Muscle layer of colon (tissue), 2 donors: ENCODE measurements around the gene WDR11.

Experiments
- H3K27ac ChIP-seq: one replicate; pipeline ENCODE4 v1.7.0; 2013; ENCODE audit warnings: low read depth, mild to moderate bottlenecking, low read length, moderate library complexity
- H3K27me3 ChIP-seq, 2 donors: one replicate each; pipeline ENCODE4 v1.7.0; 2013; ENCODE audit warnings: low read length in 2 of 2, mild to moderate bottlenecking in 2 of 2; ENCODE audit not compliant: insufficient read depth in 2 of 2, control insufficient read depth in 1 of 2
- H3K36me3 ChIP-seq: one replicate; pipeline ENCODE4 v1.7.0; 2013; ENCODE audit warnings: mild to moderate bottlenecking, low read length; ENCODE audit not compliant: insufficient read depth
- H3K4me1 ChIP-seq: one replicate; pipeline ENCODE4 v1.7.0; 2013; ENCODE audit warnings: mild to moderate bottlenecking, low read length; ENCODE audit not compliant: insufficient read depth
- H3K4me3 ChIP-seq, 2 donors: one replicate each; pipeline ENCODE4 v1.7.0; 2013; ENCODE audit warnings: low read length in 2 of 2, low read depth in 1 of 2, mild to moderate bottlenecking in 1 of 2, moderate library complexity in 1 of 2
- H3K9ac ChIP-seq: one replicate; pipeline ENCODE4 v1.7.0; 2013; ENCODE audit warnings: low read length
- H3K9me3 ChIP-seq: one replicate; pipeline ENCODE4 v1.7.0; 2013; ENCODE audit warnings: mild to moderate bottlenecking, low read length
- donor health status: abdominal sarcoma.
- donor health status: Adenocarcinoma of cecum.

The WDR11 gene

GRCh38 chr10:120929166-120929565 is 78.0 kb downstream of the WDR11 start:
- Histone ChIP-seq H3K36me3 (no peaks in the 10 kb centered on the region), H3K9ac (no peak overlapping the region), H3K4me3 (no peak overlapping the region), H3K4me1 (no peaks in the 10 kb centered on the region), H3K27me3 (no peaks in the 10 kb centered on the region), H3K9me3 (no peaks in the 10 kb centered on the region), H3K27ac (no peak overlapping the region)

DNA sequence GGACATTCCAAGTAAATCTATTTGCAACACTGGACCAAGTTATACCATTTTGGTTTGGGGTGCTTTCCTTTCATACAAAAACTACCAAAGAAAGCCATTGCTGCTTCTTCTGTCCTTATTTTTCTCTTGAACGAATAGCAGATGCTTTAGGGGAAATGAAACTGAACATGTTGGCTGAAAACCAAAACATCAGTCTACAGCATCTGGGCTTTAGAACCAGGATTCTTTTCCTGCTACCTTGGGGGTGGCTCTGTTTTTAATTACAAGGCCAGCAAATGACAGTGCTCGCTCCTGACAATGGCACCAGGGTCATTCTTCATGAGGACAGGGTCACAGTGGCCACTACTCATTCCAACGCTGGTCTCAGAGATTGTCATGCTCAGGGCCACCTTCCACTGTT is 80.3 kb downstream of the WDR11 start:
- Histone ChIP-seq H3K27ac (no peak overlapping the region), H3K36me3 (no peaks in the 10 kb centered on the region), H3K4me3 (no peak overlapping the region), H3K27me3 (no peaks in the 10 kb centered on the region), H3K9me3 (no peaks in the 10 kb centered on the region), H3K4me1 (no peaks in the 10 kb centered on the region), H3K9ac (no peak overlapping the region)

- Histone ChIP-seq H3K36me3 (no peaks in the 10 kb centered on the region), H3K27me3 (no peaks in the 10 kb centered on the region), H3K4me1 (no peaks in the 10 kb centered on the region), H3K27ac (no peak overlapping the region), H3K9me3 (no peaks in the 10 kb centered on the region), H3K4me3 (no peak overlapping the region), H3K9ac (no peak overlapping the region)
Measured at GRCh38 chr10:120931999-120932398, 80.8 kb downstream of the WDR11 start.

- H3K36me3 ChIP-seq: no peaks in the 10 kb centered on the region
- H3K4me1 ChIP-seq: no peaks in the 10 kb centered on the region
- no peaks in the 10 kb centered on the region for H3K27me3 ChIP-seq
- no peaks in the 10 kb centered on the region for H3K9me3 ChIP-seq
- no peak overlapping the region for H3K9ac ChIP-seq
- H3K27ac ChIP-seq: no peak overlapping the region
- H3K4me3 ChIP-seq: no peak overlapping the region
Measured at GRCh38 chr10:120938822-120939221, 87.7 kb downstream of the WDR11 start.

DNA sequence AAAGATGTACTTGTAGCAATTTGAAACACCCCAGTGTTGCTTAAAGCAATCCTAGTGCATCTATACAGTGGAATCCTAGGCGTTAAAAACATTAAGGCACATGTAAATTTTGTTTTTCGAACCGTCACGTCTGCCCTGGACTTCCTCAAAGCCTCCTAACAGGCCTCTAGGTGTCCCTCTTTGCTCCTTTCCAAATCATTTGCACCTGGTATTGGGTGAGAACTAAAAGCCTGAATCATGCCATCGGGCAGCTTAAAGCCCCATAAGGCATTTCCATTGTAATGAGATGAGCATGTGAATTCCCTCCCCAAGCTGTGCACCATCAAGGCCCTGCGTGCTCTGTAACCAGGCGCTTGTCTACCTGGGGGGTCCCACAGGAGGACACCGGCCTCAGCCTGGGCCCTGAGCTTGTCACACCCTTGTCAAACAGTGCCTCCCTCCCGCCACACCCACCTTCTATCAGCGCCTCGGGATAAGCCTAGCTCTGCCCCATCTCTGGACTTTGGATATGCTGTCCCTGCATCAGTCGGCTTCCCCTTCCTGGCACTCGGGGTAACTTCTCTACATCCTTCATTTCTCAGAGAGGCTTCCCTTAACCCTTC is 89.2 kb downstream of the WDR11 start:
- Histone ChIP-seq H3K27ac (no peak overlapping the region), H3K27me3 (no peaks in the 10 kb centered on the region), H3K4me3 (no peak overlapping the region), H3K36me3 (no peaks in the 10 kb centered on the region), H3K9me3 (no peaks in the 10 kb centered on the region), H3K9ac (no peak overlapping the region), H3K4me1 (peaks cover under 1% of the 10 kb centered on the region)

DNA sequence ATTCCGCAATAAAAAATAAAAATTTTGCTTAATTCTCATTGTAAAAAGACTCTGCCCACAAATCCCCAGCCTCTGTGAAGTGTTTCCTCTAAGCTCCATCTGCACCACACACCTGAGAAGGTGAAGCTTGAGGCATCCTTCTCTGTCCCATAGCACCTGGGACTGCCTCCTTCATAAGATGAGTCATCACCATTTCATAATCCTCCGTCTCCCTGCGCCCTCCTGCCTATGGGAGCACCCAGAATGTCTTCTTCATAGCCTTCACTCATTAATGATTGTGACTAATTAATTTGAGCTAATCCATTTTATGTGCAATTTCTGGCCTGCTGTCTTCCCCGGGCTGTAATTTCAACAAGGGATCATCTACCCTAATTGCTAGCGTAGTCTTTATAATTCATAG is 90.3 kb downstream of the WDR11 start:
- H3K9me3 ChIP-seq: no peaks in the 10 kb centered on the region
- no peak overlapping the region for H3K4me3 ChIP-seq
- H3K9ac ChIP-seq: no peak overlapping the region
- H3K27ac ChIP-seq: no peak overlapping the region
- no peaks in the 10 kb centered on the region for H3K36me3 ChIP-seq
- peaks cover 9% of the 10 kb centered on the region for H3K4me1 ChIP-seq
- H3K27me3 ChIP-seq: no peaks in the 10 kb centered on the region

GRCh38 chr10:120942806-120943413 is 91.7 kb downstream of the WDR11 start:
- H3K27ac ChIP-seq: no peak overlapping the region
- peak overlapping the region; percentile 29 for H3K9ac ChIP-seq
- no peaks in the 10 kb centered on the region for H3K27me3 ChIP-seq
- H3K4me3 ChIP-seq: no peak overlapping the region
- H3K4me1 ChIP-seq: peaks cover 12% of the 10 kb centered on the region
- H3K36me3 ChIP-seq: no peaks in the 10 kb centered on the region
- no peaks in the 10 kb centered on the region for H3K9me3 ChIP-seq

DNA sequence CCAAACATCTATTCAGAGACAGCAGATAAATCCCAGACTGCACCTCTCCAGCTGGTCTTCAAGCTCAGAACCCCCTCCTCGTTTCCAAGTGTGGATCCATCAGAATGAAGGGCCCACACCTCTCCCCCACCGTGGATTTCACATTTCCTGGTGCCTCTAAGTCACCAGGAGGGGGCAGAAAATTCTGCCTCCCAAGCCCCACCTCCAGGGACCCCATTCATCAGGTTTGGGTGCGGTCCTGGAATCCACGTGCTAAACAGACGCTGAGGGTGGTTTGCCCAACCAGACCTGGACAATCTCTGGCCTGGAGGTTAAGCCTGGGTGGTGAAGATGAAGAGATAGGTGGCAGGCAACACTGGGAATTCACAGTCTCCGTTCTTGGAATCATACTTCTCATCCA is 92.4 kb downstream of the WDR11 start:
- no peak overlapping the region for H3K4me3 ChIP-seq
- H3K9me3 ChIP-seq: no peaks in the 10 kb centered on the region
- no peaks in the 10 kb centered on the region for H3K36me3 ChIP-seq
- no peaks in the 10 kb centered on the region for H3K27me3 ChIP-seq
- no peak overlapping the region for H3K9ac ChIP-seq
- peaks cover 12% of the 10 kb centered on the region for H3K4me1 ChIP-seq
- no peak overlapping the region for H3K27ac ChIP-seq

DNA sequence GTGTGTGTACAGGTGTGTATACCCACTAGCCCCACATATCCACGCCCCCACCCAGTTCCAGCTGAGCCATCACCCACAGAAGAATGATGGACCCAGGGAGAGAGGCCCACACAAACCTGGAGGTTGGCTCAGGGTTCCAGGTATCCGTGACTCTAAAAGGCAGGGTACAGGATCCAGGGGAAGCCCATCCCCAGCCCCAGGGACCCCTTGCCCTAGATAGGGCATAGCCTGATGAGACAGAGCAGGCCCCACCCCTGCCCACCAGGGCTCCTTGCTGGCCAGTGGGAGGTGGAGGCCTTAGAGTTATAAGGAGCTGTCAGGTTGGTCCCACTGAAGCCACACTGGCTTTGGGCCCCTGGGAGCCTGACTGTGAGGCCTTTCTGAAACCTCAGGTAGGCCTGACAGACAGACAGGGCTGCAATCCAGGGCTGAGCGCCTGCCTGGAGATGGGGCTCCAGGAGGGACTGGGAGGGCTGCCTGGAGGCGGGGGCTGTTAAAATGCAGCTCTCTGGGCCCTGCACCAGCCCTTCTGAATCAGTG is 93.5 kb downstream of the WDR11 start:
- Histone ChIP-seq H3K9ac (no peak overlapping the region), H3K27me3 (peaks cover 3 to 8% of the 10 kb centered on the region in 2 donors), H3K4me3 (no peak overlapping the region), H3K27ac (no peak overlapping the region), H3K9me3 (no peaks in the 10 kb centered on the region), H3K36me3 (no peaks in the 10 kb centered on the region), H3K4me1 (peaks cover 19% of the 10 kb centered on the region)

GRCh38 chr10:120945182-120945581 is 94.0 kb downstream of the WDR11 start:
- no peak overlapping the region for H3K9ac ChIP-seq
- H3K36me3 ChIP-seq: no peaks in the 10 kb centered on the region
- H3K27ac ChIP-seq: peak overlapping the region; percentile 29
- H3K4me1 ChIP-seq: peaks cover 21% of the 10 kb centered on the region
- H3K9me3 ChIP-seq: no peaks in the 10 kb centered on the region
- H3K27me3 ChIP-seq: peaks cover 3 to 11% of the 10 kb centered on the region in 2 donors
- no peak overlapping the region for H3K4me3 ChIP-seq

- Histone ChIP-seq H3K27ac (peak overlapping the region; percentile 29), H3K36me3 (no peaks in the 10 kb centered on the region), H3K9me3 (no peaks in the 10 kb centered on the region), H3K4me1 (peaks cover 21% of the 10 kb centered on the region), H3K27me3 (peaks cover 3 to 13% of the 10 kb centered on the region in 2 donors), H3K4me3 (no peak overlapping the region), H3K9ac (no peak overlapping the region)
Measured at GRCh38 chr10:120945801-120946302, 94.7 kb downstream of the WDR11 start.

DNA sequence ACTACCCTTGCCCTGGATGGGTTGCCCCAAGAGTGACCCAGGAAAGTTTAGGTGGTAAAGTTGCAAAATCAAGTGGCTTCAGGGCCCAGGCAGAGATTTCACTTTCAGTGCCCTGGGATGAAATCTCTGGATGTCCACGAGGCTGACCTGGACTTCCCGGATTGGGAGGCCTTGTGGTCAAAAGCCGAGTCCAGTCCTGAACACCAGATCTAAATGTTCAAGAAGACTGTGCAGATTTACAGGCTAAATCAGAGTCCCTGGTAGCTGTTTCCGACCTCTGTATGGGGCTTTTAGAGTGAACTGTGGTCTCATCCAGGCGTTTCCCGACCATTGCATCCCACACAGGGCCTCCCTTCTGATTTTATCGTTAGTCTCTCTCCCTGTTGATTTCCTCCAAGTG is 95.3 kb downstream of the WDR11 start:
- Histone ChIP-seq H3K4me3 (no peak overlapping the region), H3K27me3 (peaks cover 3 to 13% of the 10 kb centered on the region in 2 donors), H3K9me3 (no peaks in the 10 kb centered on the region), H3K9ac (no peak overlapping the region), H3K4me1 (peaks cover 21% of the 10 kb centered on the region), H3K36me3 (no peaks in the 10 kb centered on the region), H3K27ac (peak overlapping the region; percentile 57)
